Measurements from ENCODE around the gene ARHGAP5. TPM values are rescaled to one million over a fixed set of nuclear protein-coding genes. Genes with fewer than 3 reads are reported as not detected.

ARHGAP5 gene
- polyA plus RNA-seq, 4 donors: 14.9 to 64.9 (median 32.4) TPM

GRCh38 chr14:32044454-32044853 lies 32.6 kb upstream of the ARHGAP5 start:
- H3K4me1 ChIP-seq (ENCODE audit: control insufficient read depth in 3 of 3, insufficient read depth in 2 of 3, low read depth in 1 of 3, low read length in 2 of 3): no peaks in the 10 kb centered on the region
- no peaks in the 10 kb centered on the region for H3K36me3 ChIP-seq (ENCODE audit: control insufficient read depth in 3 of 3, insufficient read depth in 2 of 3, low read depth in 1 of 3, low read length in 3 of 3)
- H3K27me3 ChIP-seq (ENCODE audit: control insufficient read depth in 3 of 3, insufficient read depth in 3 of 3, low read length in 3 of 3): no peaks in the 10 kb centered on the region
- peak in 1 of 2 donors; percentile 3 for DNase-seq
- H3K9me3 ChIP-seq (ENCODE audit: control insufficient read depth in 2 of 2, insufficient read depth in 1 of 2, low read depth in 1 of 2, low read length in 1 of 2): no peaks in the 10 kb centered on the region
- WGBS, 3 donors: 14 to 41% (median 28%) methylated on average over 4 of the region's 4 CpGs
- no peak overlapping the region for H3K4me3 ChIP-seq (ENCODE audit: low read depth in 1 of 3, low read length in 3 of 3)
- no peak for FAIRE-seq
- no peak overlapping the region for H3K27ac ChIP-seq (ENCODE audit: low read depth in 1 of 3, low read length in 2 of 3)

- FAIRE-seq (no peak), DNase-seq (no peak)
- Histone ChIP-seq H3K9me3 (ENCODE audit: control insufficient read depth in 2 of 2, insufficient read depth in 1 of 2, low read depth in 1 of 2, low read length in 1 of 2) (no peaks in the 10 kb centered on the region), H3K4me1 (ENCODE audit: control insufficient read depth in 3 of 3, insufficient read depth in 2 of 3, low read depth in 1 of 3, low read length in 2 of 3) (no peaks in the 10 kb centered on the region), H3K27me3 (ENCODE audit: control insufficient read depth in 3 of 3, insufficient read depth in 3 of 3, low read length in 3 of 3) (no peaks in the 10 kb centered on the region), H3K36me3 (ENCODE audit: control insufficient read depth in 3 of 3, insufficient read depth in 2 of 3, low read depth in 1 of 3, low read length in 3 of 3) (no peaks in the 10 kb centered on the region), H3K4me3 (ENCODE audit: low read depth in 1 of 3, low read length in 3 of 3) (no peak overlapping the region), H3K27ac (ENCODE audit: low read depth in 1 of 3, low read length in 2 of 3) (no peak overlapping the region)
- 76 to 85% (median 81%) methylated on average over 2 of the region's 2 CpGs for WGBS, 3 donors
These were observed 29.3 kb upstream of the ARHGAP5 start for GRCh38 chr14:32047791-32048190.

GRCh38 chr14:32049361-32050088 lies 27.6 kb upstream of the ARHGAP5 start:
- Histone ChIP-seq H3K27ac (ENCODE audit: low read depth in 1 of 3, low read length in 2 of 3) (no peak overlapping the region), H3K27me3 (ENCODE audit: control insufficient read depth in 3 of 3, insufficient read depth in 3 of 3, low read length in 3 of 3) (no peaks in the 10 kb centered on the region), H3K4me3 (ENCODE audit: low read depth in 1 of 3, low read length in 3 of 3) (no peak overlapping the region), H3K4me1 (ENCODE audit: control insufficient read depth in 3 of 3, insufficient read depth in 2 of 3, low read depth in 1 of 3, low read length in 2 of 3) (no peaks in the 10 kb centered on the region), H3K36me3 (ENCODE audit: control insufficient read depth in 3 of 3, insufficient read depth in 2 of 3, low read depth in 1 of 3, low read length in 3 of 3) (no peaks in the 10 kb centered on the region), H3K9me3 (ENCODE audit: control insufficient read depth in 2 of 2, insufficient read depth in 1 of 2, low read depth in 1 of 2, low read length in 1 of 2) (no peaks in the 10 kb centered on the region)
- DNase-seq: no peak
- FAIRE-seq: no peak
- 73 to 82% (median 81%) methylated on average over 4 of the region's 4 CpGs for WGBS, 3 donors

GRCh38 chr14:32050878-32051277 lies 26.2 kb upstream of the ARHGAP5 start:
- Histone ChIP-seq H3K4me3 (ENCODE audit: low read depth in 1 of 3, low read length in 3 of 3) (no peak overlapping the region), H3K9me3 (ENCODE audit: control insufficient read depth in 2 of 2, insufficient read depth in 1 of 2, low read depth in 1 of 2, low read length in 1 of 2) (no peaks in the 10 kb centered on the region), H3K27me3 (ENCODE audit: control insufficient read depth in 3 of 3, insufficient read depth in 3 of 3, low read length in 3 of 3) (no peaks in the 10 kb centered on the region), H3K27ac (ENCODE audit: low read depth in 1 of 3, low read length in 2 of 3) (no peak overlapping the region), H3K36me3 (ENCODE audit: control insufficient read depth in 3 of 3, insufficient read depth in 2 of 3, low read depth in 1 of 3, low read length in 3 of 3) (no peaks in the 10 kb centered on the region), H3K4me1 (ENCODE audit: control insufficient read depth in 3 of 3, insufficient read depth in 2 of 3, low read depth in 1 of 3, low read length in 2 of 3) (no peaks in the 10 kb centered on the region)
- DNase-seq: no peak
- no peak for FAIRE-seq

GRCh38 chr14:32054536-32054935 lies 22.6 kb upstream of the ARHGAP5 start:
- WGBS, 3 donors: 91 to 92% (median 92%) methylated on average over 5 of the region's 5 CpGs
- no peaks in the 10 kb centered on the region for H3K27me3 ChIP-seq (ENCODE audit: control insufficient read depth in 3 of 3, insufficient read depth in 3 of 3, low read length in 3 of 3)
- FAIRE-seq: no peak

GRCh38 chr14:32055175-32055574 lies 21.9 kb upstream of the ARHGAP5 start:
- Histone ChIP-seq H3K4me1 (ENCODE audit: control insufficient read depth in 3 of 3, insufficient read depth in 2 of 3, low read depth in 1 of 3, low read length in 2 of 3) (no peaks in the 10 kb centered on the region), H3K27me3 (ENCODE audit: control insufficient read depth in 3 of 3, insufficient read depth in 3 of 3, low read length in 3 of 3) (no peaks in the 10 kb centered on the region), H3K4me3 (ENCODE audit: low read depth in 1 of 3, low read length in 3 of 3) (no peak overlapping the region), H3K27ac (ENCODE audit: low read depth in 1 of 3, low read length in 2 of 3) (no peak overlapping the region), H3K36me3 (ENCODE audit: control insufficient read depth in 3 of 3, insufficient read depth in 2 of 3, low read depth in 1 of 3, low read length in 3 of 3) (no peaks in the 10 kb centered on the region), H3K9me3 (ENCODE audit: control insufficient read depth in 2 of 2, insufficient read depth in 1 of 2, low read depth in 1 of 2, low read length in 1 of 2) (no peaks in the 10 kb centered on the region)
- DNase-seq (peak in 1 of 2 donors; percentile 20), FAIRE-seq (no peak)
- WGBS, 3 donors: 50 to 69% (median 50%) methylated on average over 2 of the region's 2 CpGs

More at GRCh38 chr14:32054536-32054935, 22.6 kb upstream of the ARHGAP5 start:
- Histone ChIP-seq H3K27ac (ENCODE audit: low read depth in 1 of 3, low read length in 2 of 3) (no peak overlapping the region), H3K36me3 (ENCODE audit: control insufficient read depth in 3 of 3, insufficient read depth in 2 of 3, low read depth in 1 of 3, low read length in 3 of 3) (no peaks in the 10 kb centered on the region), H3K9me3 (ENCODE audit: control insufficient read depth in 2 of 2, insufficient read depth in 1 of 2, low read depth in 1 of 2, low read length in 1 of 2) (no peaks in the 10 kb centered on the region), H3K4me1 (ENCODE audit: control insufficient read depth in 3 of 3, insufficient read depth in 2 of 3, low read depth in 1 of 3, low read length in 2 of 3) (no peaks in the 10 kb centered on the region), H3K4me3 (ENCODE audit: low read depth in 1 of 3, low read length in 3 of 3) (no peak overlapping the region)
- DNase-seq: no peak

GRCh38 chr14:32059702-32060101 lies 17.4 kb upstream of the ARHGAP5 start:
- no peak overlapping the region for H3K27ac ChIP-seq (ENCODE audit: low read depth in 1 of 3, low read length in 2 of 3)
- H3K36me3 ChIP-seq (ENCODE audit: control insufficient read depth in 3 of 3, insufficient read depth in 2 of 3, low read depth in 1 of 3, low read length in 3 of 3): no peaks in the 10 kb centered on the region

GRCh38 chr14:32064931-32065330 lies 12.2 kb upstream of the ARHGAP5 start:
- Histone ChIP-seq H3K9me3 (ENCODE audit: control insufficient read depth in 2 of 2, insufficient read depth in 1 of 2, low read depth in 1 of 2, low read length in 1 of 2) (no peaks in the 10 kb centered on the region), H3K4me3 (ENCODE audit: low read depth in 1 of 3, low read length in 3 of 3) (no peak overlapping the region), H3K27me3 (ENCODE audit: control insufficient read depth in 3 of 3, insufficient read depth in 3 of 3, low read length in 3 of 3) (no peaks in the 10 kb centered on the region), H3K27ac (ENCODE audit: low read depth in 1 of 3, low read length in 2 of 3) (no peak overlapping the region), H3K4me1 (ENCODE audit: control insufficient read depth in 3 of 3, insufficient read depth in 2 of 3, low read depth in 1 of 3, low read length in 2 of 3) (peaks cover 0 to under 1% (median 0%) of the 10 kb centered on the region in 3 donors), H3K36me3 (ENCODE audit: control insufficient read depth in 3 of 3, insufficient read depth in 2 of 3, low read depth in 1 of 3, low read length in 3 of 3) (no peaks in the 10 kb centered on the region)
- no peak for FAIRE-seq
- no peak for DNase-seq
- WGBS, 3 donors: 90 to 97% (median 93%) methylated on average over 4 of the region's 4 CpGs

More at GRCh38 chr14:32059702-32060101, 17.4 kb upstream of the ARHGAP5 start:
- Histone ChIP-seq H3K4me1 (ENCODE audit: control insufficient read depth in 3 of 3, insufficient read depth in 2 of 3, low read depth in 1 of 3, low read length in 2 of 3) (no peaks in the 10 kb centered on the region), H3K4me3 (ENCODE audit: low read depth in 1 of 3, low read length in 3 of 3) (no peak overlapping the region), H3K27me3 (ENCODE audit: control insufficient read depth in 3 of 3, insufficient read depth in 3 of 3, low read length in 3 of 3) (no peaks in the 10 kb centered on the region), H3K9me3 (ENCODE audit: control insufficient read depth in 2 of 2, insufficient read depth in 1 of 2, low read depth in 1 of 2, low read length in 1 of 2) (no peaks in the 10 kb centered on the region)
- FAIRE-seq: no peak
- WGBS, 3 donors: 35 to 65% (median 40%) methylated on average over 2 of the region's 2 CpGs
- DNase-seq: no peak

GRCh38 chr14:32068708-32069107 lies 8.4 kb upstream of the ARHGAP5 start:
- Histone ChIP-seq H3K4me3 (ENCODE audit: low read depth in 1 of 3, low read length in 3 of 3) (no peak overlapping the region), H3K4me1 (ENCODE audit: control insufficient read depth in 3 of 3, insufficient read depth in 2 of 3, low read depth in 1 of 3, low read length in 2 of 3) (peaks cover 0 to 6% (median 0%) of the 10 kb centered on the region in 3 donors), H3K27ac (ENCODE audit: low read depth in 1 of 3, low read length in 2 of 3) (no peak overlapping the region), H3K9me3 (ENCODE audit: control insufficient read depth in 2 of 2, insufficient read depth in 1 of 2, low read depth in 1 of 2, low read length in 1 of 2) (no peaks in the 10 kb centered on the region), H3K36me3 (ENCODE audit: control insufficient read depth in 3 of 3, insufficient read depth in 2 of 3, low read depth in 1 of 3, low read length in 3 of 3) (no peaks in the 10 kb centered on the region), H3K27me3 (ENCODE audit: control insufficient read depth in 3 of 3, insufficient read depth in 3 of 3, low read length in 3 of 3) (no peaks in the 10 kb centered on the region)
- DNase-seq: no peak
- WGBS, 3 donors: 84 to 98% (median 86%) methylated on average over 2 of the region's 2 CpGs
- no peak for FAIRE-seq

Measured in small intestine (tissue), 7 donors.